ENCODE data around the gene SPACA1. TPM values are rescaled to one million over a fixed set of nuclear protein-coding genes. Genes with fewer than 3 reads are reported as not detected.
"Not testable (repeated sequence)": the region's sequence is repeated elsewhere in the genome, so short reads cannot be mapped to it uniquely, and the experiment has no call there.

SPACA1 gene
- total RNA-seq (not detected), polyA plus RNA-seq (ENCODE audit: insufficient read depth in 1 of 8, insufficient read length in 8 of 8, low replicate concordance in 1 of 8) (not detected)
- long read RNA-seq, donor 1: 0 reads
- long read RNA-seq, donor 2: 0 reads
- long read RNA-seq, donor 3: 0 reads
- long read RNA-seq, donor 4: 0 reads
- long read RNA-seq, donor 5: 0 reads
- long read RNA-seq, donor 6: 0 reads
- long read RNA-seq, donor 7: 0 reads
- long read RNA-seq, donor 8: 0 reads
- long read RNA-seq, donor 9: 0 reads
- long read RNA-seq, donor 10: 0 reads
- long read RNA-seq, donor 11: 0 reads

- no peaks in the 10 kb centered on the region for H3K36me3 ChIP-seq (ENCODE audit: control insufficient read depth, insufficient read depth, low read length)
- peaks cover 4% of the 10 kb centered on the region for H3K27me3 ChIP-seq (ENCODE audit: control insufficient read depth, insufficient read depth, low read length)
- no peaks in the 10 kb centered on the region for H3K4me1 ChIP-seq (ENCODE audit: control insufficient read depth, insufficient read depth, low read length)
- WGBS (ENCODE audit: insufficient coverage): 71% methylated on average over 76 of the region's 77 CpGs
- no peak for DNase-seq
- H3K4me3 ChIP-seq (ENCODE audit: low read length): no peak within 1 kb of the TSS
- H3K27ac ChIP-seq (ENCODE audit: low read length): no peak within 1 kb of the TSS
- peaks cover 2% of the 10 kb centered on the region for H3K9me3 ChIP-seq (replicated peaks; ENCODE audit: control insufficient read depth, low read depth, low read length)
Observed at GRCh38 chr6:88047510-88048150, at the start of gene SPACA1. TSS of gene SPACA1 (plus strand) at chr6:88047841. CDS start at chr6:88047906, 65 bp downstream.

- no peak for DNase-seq
- Histone ChIP-seq H3K9me3 (replicated peaks; ENCODE audit: control insufficient read depth, low read depth, low read length) (no peaks in the 10 kb centered on the region), H3K4me1 (ENCODE audit: control insufficient read depth, insufficient read depth, low read length) (no peaks in the 10 kb centered on the region), H3K4me3 (ENCODE audit: low read length) (no peak overlapping the region), H3K27ac (ENCODE audit: low read length) (no peak overlapping the region), H3K27me3 (ENCODE audit: control insufficient read depth, insufficient read depth, low read length) (no peaks in the 10 kb centered on the region), H3K36me3 (ENCODE audit: control insufficient read depth, insufficient read depth, low read length) (no peaks in the 10 kb centered on the region)
- WGBS (ENCODE audit: insufficient coverage): 90% methylated on average over 1 of the region's 1 CpG
Observed at GRCh38 chr6:88000713-88001112, 46.9 kb upstream of the SPACA1 start.

- H3K27me3 ChIP-seq (ENCODE audit: control insufficient read depth, insufficient read depth, low read length); H3K9me3 ChIP-seq (replicated peaks; ENCODE audit: control insufficient read depth, low read depth, low read length); H3K4me1 ChIP-seq (ENCODE audit: control insufficient read depth, insufficient read depth, low read length); H3K4me3 ChIP-seq (ENCODE audit: low read length); H3K27ac ChIP-seq (ENCODE audit: low read length); H3K36me3 ChIP-seq (ENCODE audit: control insufficient read depth, insufficient read depth, low read length); DNase-seq: not testable (repeated sequence)
- 94% methylated on average over 8 of the region's 8 CpGs for WGBS (ENCODE audit: insufficient coverage)
Observed at GRCh38 chr6:88001279-88001678, 46.4 kb upstream of the SPACA1 start.

GRCh38 chr6:88004707-88005106 lies 42.9 kb upstream of the SPACA1 start:
- WGBS (ENCODE audit: insufficient coverage): 67% methylated on average over 4 of the region's 4 CpGs
- Histone ChIP-seq H3K4me1 (ENCODE audit: control insufficient read depth, insufficient read depth, low read length) (no peaks in the 10 kb centered on the region), H3K36me3 (ENCODE audit: control insufficient read depth, insufficient read depth, low read length) (no peaks in the 10 kb centered on the region), H3K4me3 (ENCODE audit: low read length) (no peak overlapping the region), H3K27me3 (ENCODE audit: control insufficient read depth, insufficient read depth, low read length) (no peaks in the 10 kb centered on the region), H3K9me3 (replicated peaks; ENCODE audit: control insufficient read depth, low read depth, low read length) (no peaks in the 10 kb centered on the region), H3K27ac (ENCODE audit: low read length) (no peak overlapping the region)
- DNase-seq: no peak

- Histone ChIP-seq H3K9me3 (replicated peaks; ENCODE audit: control insufficient read depth, low read depth, low read length) (no peaks in the 10 kb centered on the region), H3K27ac (ENCODE audit: low read length) (no peak overlapping the region), H3K4me3 (ENCODE audit: low read length) (no peak overlapping the region), H3K36me3 (ENCODE audit: control insufficient read depth, insufficient read depth, low read length) (no peaks in the 10 kb centered on the region), H3K27me3 (ENCODE audit: control insufficient read depth, insufficient read depth, low read length) (no peaks in the 10 kb centered on the region), H3K4me1 (ENCODE audit: control insufficient read depth, insufficient read depth, low read length) (no peaks in the 10 kb centered on the region)
- no peak for DNase-seq
- WGBS (ENCODE audit: insufficient coverage): no CpG with 5 or more reads among the region's 12 CpGs
Observed at GRCh38 chr6:88006557-88006956, 41.1 kb upstream of the SPACA1 start.

GRCh38 chr6:88008411-88008810 lies 39.2 kb upstream of the SPACA1 start:
- no peaks in the 10 kb centered on the region for H3K9me3 ChIP-seq (replicated peaks; ENCODE audit: control insufficient read depth, low read depth, low read length)
- H3K27me3 ChIP-seq (ENCODE audit: control insufficient read depth, insufficient read depth, low read length): no peaks in the 10 kb centered on the region
- no peaks in the 10 kb centered on the region for H3K4me1 ChIP-seq (ENCODE audit: control insufficient read depth, insufficient read depth, low read length)
- no peak overlapping the region for H3K27ac ChIP-seq (ENCODE audit: low read length)
- peak; percentile 5 for DNase-seq
- WGBS (ENCODE audit: insufficient coverage): 50% methylated on average over 1 of the region's 4 CpGs
- no peak overlapping the region for H3K4me3 ChIP-seq (ENCODE audit: low read length)
- no peaks in the 10 kb centered on the region for H3K36me3 ChIP-seq (ENCODE audit: control insufficient read depth, insufficient read depth, low read length)

GRCh38 chr6:88008831-88009231 lies 38.8 kb upstream of the SPACA1 start:
- Histone ChIP-seq H3K36me3 (ENCODE audit: control insufficient read depth, insufficient read depth, low read length) (no peaks in the 10 kb centered on the region), H3K9me3 (replicated peaks; ENCODE audit: control insufficient read depth, low read depth, low read length) (no peaks in the 10 kb centered on the region), H3K27ac (ENCODE audit: low read length) (no peak overlapping the region), H3K4me1 (ENCODE audit: control insufficient read depth, insufficient read depth, low read length) (no peaks in the 10 kb centered on the region), H3K4me3 (ENCODE audit: low read length) (no peak overlapping the region), H3K27me3 (ENCODE audit: control insufficient read depth, insufficient read depth, low read length) (no peaks in the 10 kb centered on the region)
- no CpG with 5 or more reads among the region's 2 CpGs for WGBS (ENCODE audit: insufficient coverage)
- peak; percentile 13 for DNase-seq

- 72% methylated on average over 2 of the region's 3 CpGs for WGBS (ENCODE audit: insufficient coverage)
- H3K4me1 ChIP-seq (ENCODE audit: control insufficient read depth, insufficient read depth, low read length): no peaks in the 10 kb centered on the region
- no peaks in the 10 kb centered on the region for H3K27me3 ChIP-seq (ENCODE audit: control insufficient read depth, insufficient read depth, low read length)
- no peaks in the 10 kb centered on the region for H3K9me3 ChIP-seq (replicated peaks; ENCODE audit: control insufficient read depth, low read depth, low read length)
- no peak for DNase-seq
- H3K36me3 ChIP-seq (ENCODE audit: control insufficient read depth, insufficient read depth, low read length): no peaks in the 10 kb centered on the region
- no peak overlapping the region for H3K4me3 ChIP-seq (ENCODE audit: low read length)
- no peak overlapping the region for H3K27ac ChIP-seq (ENCODE audit: low read length)
Observed at GRCh38 chr6:88013015-88013414, 34.6 kb upstream of the SPACA1 start.

- WGBS (ENCODE audit: insufficient coverage): 80% methylated on average over 2 of the region's 2 CpGs
- H3K4me3 ChIP-seq (ENCODE audit: low read length): no peak overlapping the region
- no peak overlapping the region for H3K27ac ChIP-seq (ENCODE audit: low read length)
- no peak for DNase-seq
- no peaks in the 10 kb centered on the region for H3K9me3 ChIP-seq (replicated peaks; ENCODE audit: control insufficient read depth, low read depth, low read length)
- no peaks in the 10 kb centered on the region for H3K4me1 ChIP-seq (ENCODE audit: control insufficient read depth, insufficient read depth, low read length)
- H3K36me3 ChIP-seq (ENCODE audit: control insufficient read depth, insufficient read depth, low read length): no peaks in the 10 kb centered on the region
- no peaks in the 10 kb centered on the region for H3K27me3 ChIP-seq (ENCODE audit: control insufficient read depth, insufficient read depth, low read length)
Observed at GRCh38 chr6:88013554-88013953, 34.1 kb upstream of the SPACA1 start.

- no CpG with 5 or more reads among the region's 6 CpGs for WGBS (ENCODE audit: insufficient coverage)
- no peak for DNase-seq
Observed at GRCh38 chr6:88020439-88020838, 27.2 kb upstream of the SPACA1 start.

More at GRCh38 chr6:88020439-88020838, 27.2 kb upstream of the SPACA1 start:
- H3K27ac ChIP-seq (ENCODE audit: low read length): no peak overlapping the region
- H3K4me3 ChIP-seq (ENCODE audit: low read length): no peak overlapping the region
- no peaks in the 10 kb centered on the region for H3K27me3 ChIP-seq (ENCODE audit: control insufficient read depth, insufficient read depth, low read length)
- no peaks in the 10 kb centered on the region for H3K9me3 ChIP-seq (replicated peaks; ENCODE audit: control insufficient read depth, low read depth, low read length)
- no peaks in the 10 kb centered on the region for H3K36me3 ChIP-seq (ENCODE audit: control insufficient read depth, insufficient read depth, low read length)
- no peaks in the 10 kb centered on the region for H3K4me1 ChIP-seq (ENCODE audit: control insufficient read depth, insufficient read depth, low read length)

Measured in muscle of leg (tissue), 16 donors.